A673 (cell line): ENCODE results near the gene STARD5. TPM values are rescaled to one million over a fixed set of nuclear protein-coding genes. Genes with fewer than 3 reads are reported as not detected.

ENCODE experiments used
- BruUV-seq: library from RNA; stranded (reverse); fragments of 400-500 nt; replicated peaks from 2 replicates; lab custom pipeline; 2021; lab: Mats Ljungman, UMichigan
- CTCF ChIA-PET: fragments of 300-600 bp; sonication (Branson Sonifier 250); formaldehyde crosslinking; loops from one replicate; lab custom pipeline; 2022; ENCODE audit warnings: antibody characterized with exemption; lab: Charles Lee
- POLR2A ChIA-PET: fragments of 300-600 bp; sonication (Branson Sonifier 250); formaldehyde crosslinking; loops from one replicate; lab custom pipeline; 2022; ENCODE audit warnings: antibody characterized with exemption; ENCODE audit not compliant: low non-redundant PET; lab: Charles Lee
- DNase-seq: peaks from one replicate; pipeline ENCODE4 v3.0.0-alpha.2; 2015; ENCODE audit warnings: low spot score
- H3K27ac ChIP-seq: fragments of 200-600 bp; sonication (generic); 2 replicates; pipeline ENCODE4 v1.5.1; 2016; ENCODE audit warnings: mixed run types, low read depth, mild to moderate bottlenecking, mixed read lengths, antibody characterized with exemption, low read length; ENCODE audit not compliant: poor library complexity, severe bottlenecking
- H3K27me3 ChIP-seq: fragments of 200-600 bp; sonication (generic); replicated peaks from 2 replicates; pipeline ENCODE4 v1.6.1; 2017; ENCODE audit warnings: mixed run types, low read depth, mild to moderate bottlenecking, mixed read lengths, antibody characterized with exemption, low read length; ENCODE audit not compliant: insufficient read depth, poor library complexity
- H3K36me3 ChIP-seq: fragments of 200-600 bp; sonication (generic); 2 replicates; pipeline ENCODE4 v1.6.1; 2016; ENCODE audit warnings: mixed run types, mild to moderate bottlenecking, mixed read lengths, antibody characterized with exemption, low read length; ENCODE audit not compliant: insufficient read depth, poor library complexity, severe bottlenecking
- H3K4me1 ChIP-seq: fragments of 200-600 bp; sonication (generic); 2 replicates; pipeline ENCODE4 v1.6.1; 2017; ENCODE audit warnings: mixed run types, mild to moderate bottlenecking, mixed read lengths, antibody characterized with exemption, low read length; ENCODE audit not compliant: insufficient read depth, poor library complexity, severe bottlenecking
- H3K4me3 ChIP-seq: fragments of 200-600 bp; sonication (generic); 2 replicates; pipeline ENCODE4 v1.5.1; 2016; ENCODE audit warnings: low read depth, mixed run types, mild to moderate bottlenecking, mixed read lengths, low read length; ENCODE audit not compliant: poor library complexity, severe bottlenecking
- H3K9me3 ChIP-seq: fragments of 200-600 bp; sonication (generic); 2 replicates; pipeline ENCODE4 v1.6.1; 2016; ENCODE audit warnings: mixed run types, low read depth, mild to moderate bottlenecking, mixed read lengths, antibody characterized with exemption, low read length; ENCODE audit not compliant: poor library complexity, severe bottlenecking
- EZH2 ChIP-seq: fragments of 200-600 bp; sonication (generic); IDR thresholded peaks from 2 replicates; pipeline ENCODE4 v1.6.1; 2017; ENCODE audit warnings: borderline replicate concordance, low read depth, mild to moderate bottlenecking, mixed read lengths, antibody characterized with exemption, low read length; ENCODE audit not compliant: poor library complexity, severe bottlenecking
- intact Hi-C: fragments of 100-400 bp; cut with micrococcal nuclease; formaldehyde crosslinking; loops from one replicate; pipeline ENCODE4 v1.10.0; 2022; ENCODE audit not compliant: unreplicated experiment
- total RNA-seq: library from RNA; stranded (reverse); gene quantifications from 2 replicates; pipeline ENCODE4 v1.2.3, GENCODE V29; 2021
- TF ChIP-seq, protein P1 (sequence below): fragments of 300-800, 200-600 bp; sonication (generic); conservative IDR thresholded peaks from 2 replicates; pipeline ENCODE4 v1.5.1; 2017; ENCODE audit warnings: low read depth, mild to moderate bottlenecking, antibody characterized with exemption, low read length, moderate library complexity, mixed read lengths

The STARD5 gene
- total RNA-seq, 1 experiment from 2014 or later, result 0.54 TPM

DNA sequence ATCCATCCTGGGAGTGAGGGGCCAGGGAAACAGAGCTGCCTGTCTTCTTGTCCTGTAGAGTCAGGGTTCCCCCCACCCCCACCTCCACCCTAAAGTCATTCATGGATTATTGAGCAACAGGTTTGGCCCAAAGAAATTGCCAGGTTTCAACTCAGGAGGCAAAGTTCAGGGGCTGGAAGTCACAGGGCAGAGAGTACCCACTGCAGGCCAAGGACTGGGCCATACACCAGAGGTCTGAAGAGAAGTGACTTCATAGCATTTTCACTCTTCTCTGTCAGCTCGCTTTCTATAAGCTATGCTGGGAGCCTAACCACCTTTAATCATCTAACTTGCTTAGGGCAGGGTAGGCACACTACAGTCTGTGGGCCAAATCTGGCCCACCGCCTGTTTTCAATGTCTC lies 50.1 kb downstream of the STARD5 start:
- POLR2A ChIA-PET, result no interaction called here
- intact Hi-C loops, result loop anchor here (5.0 to 10.0 kb wide), 2 partner anchors 201 to 918 kb away; no protein-coding TSS in a partner anchor
- no TSS peak for BruUV-seq
- Histone ChIP-seq H3K36me3 (no peaks in the 10 kb centered on the region), H3K4me3 (no peak overlapping the region), H3K4me1 (no peaks in the 10 kb centered on the region), H3K9me3 (peaks cover 6% of the 10 kb centered on the region), H3K27me3 (no peaks in the 10 kb centered on the region), H3K27ac (no peak overlapping the region)
- DNase-seq, result no peak
- no peak for TF ChIP-seq EZH2
- TF ChIP-seq, protein P1, sequence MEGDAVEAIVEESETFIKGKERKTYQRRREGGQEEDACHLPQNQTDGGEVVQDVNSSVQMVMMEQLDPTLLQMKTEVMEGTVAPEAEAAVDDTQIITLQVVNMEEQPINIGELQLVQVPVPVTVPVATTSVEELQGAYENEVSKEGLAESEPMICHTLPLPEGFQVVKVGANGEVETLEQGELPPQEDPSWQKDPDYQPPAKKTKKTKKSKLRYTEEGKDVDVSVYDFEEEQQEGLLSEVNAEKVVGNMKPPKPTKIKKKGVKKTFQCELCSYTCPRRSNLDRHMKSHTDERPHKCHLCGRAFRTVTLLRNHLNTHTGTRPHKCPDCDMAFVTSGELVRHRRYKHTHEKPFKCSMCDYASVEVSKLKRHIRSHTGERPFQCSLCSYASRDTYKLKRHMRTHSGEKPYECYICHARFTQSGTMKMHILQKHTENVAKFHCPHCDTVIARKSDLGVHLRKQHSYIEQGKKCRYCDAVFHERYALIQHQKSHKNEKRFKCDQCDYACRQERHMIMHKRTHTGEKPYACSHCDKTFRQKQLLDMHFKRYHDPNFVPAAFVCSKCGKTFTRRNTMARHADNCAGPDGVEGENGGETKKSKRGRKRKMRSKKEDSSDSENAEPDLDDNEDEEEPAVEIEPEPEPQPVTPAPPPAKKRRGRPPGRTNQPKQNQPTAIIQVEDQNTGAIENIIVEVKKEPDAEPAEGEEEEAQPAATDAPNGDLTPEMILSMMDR, result no peak
- CTCF ChIA-PET, result interaction anchor here (1.6 to 1.9 kb wide), 2 partner anchors 8 to 127 kb away, joined by 15 to 17 read pairs; no protein-coding TSS in a partner anchor

DNA sequence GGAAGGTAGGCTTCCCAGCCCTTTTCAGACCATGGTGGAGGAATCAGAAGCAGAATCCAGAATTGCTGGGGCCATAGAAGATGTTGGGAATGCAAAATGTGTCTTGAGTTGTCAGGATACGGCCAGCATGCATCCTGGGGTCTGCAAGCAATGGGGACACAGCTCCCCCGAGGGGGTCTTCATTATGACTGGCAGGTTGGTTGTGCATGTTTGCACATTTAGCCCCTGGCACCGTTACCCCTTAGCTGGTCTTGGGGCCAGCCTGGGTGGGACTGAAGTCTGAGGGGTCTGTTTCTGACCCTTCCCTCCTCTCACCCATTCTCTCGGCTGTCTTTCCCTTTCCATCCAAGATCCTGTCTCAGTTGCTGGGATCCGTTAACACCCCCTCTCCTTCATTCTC lies 50.7 kb downstream of the STARD5 start:
- ChIA-PET POLR2A (no interaction called here), CTCF (no interaction called here)
- BruUV-seq, result no TSS peak
- Histone ChIP-seq H3K27me3 (no peaks in the 10 kb centered on the region), H3K9me3 (peaks cover 6% of the 10 kb centered on the region), H3K4me1 (no peaks in the 10 kb centered on the region), H3K27ac (no peak overlapping the region), H3K4me3 (no peak overlapping the region), H3K36me3 (no peaks in the 10 kb centered on the region)
- intact Hi-C loops, result loop anchor here (5.0 to 10.0 kb wide), 2 partner anchors 202 to 919 kb away; no protein-coding TSS in a partner anchor
- DNase-seq, result no peak
- TF ChIP-seq, protein P1, result no peak
- TF ChIP-seq EZH2, result no peak

DNA sequence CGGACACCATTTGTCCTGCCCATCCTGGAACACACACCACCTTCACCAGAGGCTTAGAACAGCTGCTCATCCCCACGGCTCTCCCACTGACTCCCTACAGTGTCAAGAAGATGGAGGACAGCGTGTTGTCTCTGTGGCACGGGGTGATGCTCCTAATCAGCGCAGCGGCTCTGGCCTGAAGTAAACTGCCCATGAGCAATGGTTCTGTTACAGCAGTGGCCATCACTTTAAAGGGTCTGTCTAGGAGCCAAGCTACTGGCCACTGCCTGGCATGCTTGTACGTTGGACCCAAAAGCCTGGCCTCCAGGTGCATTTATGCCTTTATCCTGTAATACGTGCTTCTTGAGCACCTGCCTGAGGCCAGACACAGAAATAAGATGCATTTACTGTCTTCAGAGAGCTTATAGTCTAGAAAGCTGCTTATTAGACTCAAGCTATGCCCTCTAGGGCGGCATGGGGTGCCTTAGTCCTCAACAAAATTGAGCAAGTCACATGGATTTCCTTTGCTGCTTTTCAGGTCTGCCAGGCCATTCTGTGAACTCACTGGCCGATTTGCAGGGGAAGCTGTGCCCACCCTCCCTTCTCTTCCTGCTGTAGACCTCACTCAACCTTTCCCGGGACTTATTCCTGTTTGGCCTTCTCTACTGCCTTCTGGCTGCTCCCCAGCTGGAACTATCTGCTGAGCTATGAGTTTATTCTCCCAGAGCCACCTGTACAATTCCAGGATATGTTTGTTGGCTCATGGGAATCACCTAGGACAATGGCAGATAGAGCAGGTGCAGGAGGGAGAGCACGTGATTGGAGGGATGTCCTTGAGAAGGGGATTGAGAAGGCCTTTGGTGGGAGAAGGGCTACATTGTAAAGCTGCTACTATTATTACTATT lies 51.9 kb downstream of the STARD5 start:
- no peak overlapping the region for H3K4me3 ChIP-seq
- no peak for DNase-seq
- peaks cover 4% of the 10 kb centered on the region for H3K9me3 ChIP-seq
- ChIA-PET CTCF (interaction anchor here (0.6 kb wide), 1 partner anchor 873 kb away, joined by 3 read pairs; no protein-coding TSS in a partner anchor), POLR2A (no interaction called here)
- TF ChIP-seq, protein P1, result no peak
- H3K36me3 ChIP-seq, result no peaks in the 10 kb centered on the region
- intact Hi-C loops, result loop anchor here (5.0 to 10.0 kb wide), 2 partner anchors 203 to 920 kb away; no protein-coding TSS in a partner anchor
- BruUV-seq, result no TSS peak
- no peak overlapping the region for H3K27ac ChIP-seq
- no peaks in the 10 kb centered on the region for H3K27me3 ChIP-seq
- no peaks in the 10 kb centered on the region for H3K4me1 ChIP-seq
